Neural cell (in vitro differentiated cells): Measurements from ENCODE around the gene DLD. TPM values are rescaled to one million over a fixed set of nuclear protein-coding genes. Genes with fewer than 3 reads are reported as not detected.

Experiments
- H2AFZ ChIP-seq: fragments of 200-600, 300-800 bp; sonication (generic), shearing (Covaris generic); 2 replicates; pipeline ENCODE4 v1.6.0; 2014; ENCODE audit warnings: low read depth, mild to moderate bottlenecking, antibody characterized with exemption, low read length, moderate library complexity
- H3F3A ChIP-seq: fragments of 200-600 bp; shearing (Covaris generic); 2 replicates; pipeline ENCODE4 v1.6.1; 2016; ENCODE audit warnings: mild to moderate bottlenecking, moderate library complexity, mixed read lengths, antibody characterized with exemption, low read length; ENCODE audit not compliant: insufficient read depth, poor library complexity, severe bottlenecking
- H3K27ac ChIP-seq: fragments of 200-600, 300-800 bp; sonication (generic), shearing (Covaris generic); 2 replicates; pipeline ENCODE4 v1.5.1; 2014; ENCODE audit warnings: mild to moderate bottlenecking, low read length, moderate library complexity
- H3K27me3 ChIP-seq: fragments of 300-800, 200-600 bp; sonication (generic), shearing (Covaris generic); 2 replicates; pipeline ENCODE4 v1.6.0; 2014; ENCODE audit warnings: mild to moderate bottlenecking, low read depth, low read length, moderate library complexity; ENCODE audit not compliant: insufficient read depth
- H3K36me3 ChIP-seq: fragments of 300-800, 200-600 bp; sonication (generic), shearing (Covaris generic); 2 replicates; pipeline ENCODE4 v1.5.1; 2014; ENCODE audit warnings: mild to moderate bottlenecking, antibody characterized with exemption, low read length, moderate library complexity; ENCODE audit not compliant: insufficient read depth
- H3K4me2 ChIP-seq: fragments of 300-800, 200-600 bp; sonication (generic), shearing (Covaris generic); 2 replicates; pipeline ENCODE4 v1.6.0; 2014; ENCODE audit warnings: mild to moderate bottlenecking, low read length
- H3K4me3 ChIP-seq: fragments of 300-800, 200-600 bp; sonication (generic), shearing (Covaris generic); 2 replicates; pipeline ENCODE4 v1.5.1; 2014; ENCODE audit warnings: mild to moderate bottlenecking, low read length, moderate library complexity
- H3K79me2 ChIP-seq: fragments of 200-600 bp; shearing (Covaris generic); replicated peaks from 2 replicates; pipeline ENCODE4 v1.6.0; 2014; ENCODE audit warnings: mild to moderate bottlenecking, low read length, moderate library complexity; ENCODE audit not compliant: insufficient read depth
- H3K9ac ChIP-seq: fragments of 300-800, 200-600 bp; sonication (generic), shearing (Covaris generic); 2 replicates; pipeline ENCODE4 v1.6.1; 2016; ENCODE audit warnings: mild to moderate bottlenecking, low read length, mixed read lengths
- H3K9me2 ChIP-seq: fragments of 200-600 bp; shearing (Covaris generic); 2 replicates; pipeline ENCODE4 v1.6.1; 2016; ENCODE audit warnings: mild to moderate bottlenecking, low read length, mixed read lengths; ENCODE audit not compliant: insufficient read depth
- H3K9me3 ChIP-seq: fragments of 200-600, 300-800 bp; sonication (generic), shearing (Covaris generic); 2 replicates; pipeline ENCODE4 v1.6.1; 2016; ENCODE audit warnings: mild to moderate bottlenecking, mixed run types, low read length, moderate library complexity, mixed read lengths
- H4K20me1 ChIP-seq: fragments of 200-600 bp; shearing (Covaris generic); 2 replicates; pipeline ENCODE4 v1.6.1; 2016; ENCODE audit warnings: mild to moderate bottlenecking, mixed run types; ENCODE audit not compliant: insufficient read depth
- CTCF ChIP-seq: fragments of 450-650 bp; IDR thresholded peaks from 2 replicates; pipeline ENCODE4 v1.5.1; 2014; ENCODE audit warnings: antibody characterized with exemption, mild to moderate bottlenecking, moderate library complexity; ENCODE audit not compliant: poor library complexity, severe bottlenecking
- EP300 ChIP-seq: fragments of 450-650 bp; conservative IDR thresholded peaks from 2 replicates; pipeline ENCODE4 v1.6.1; 2014; ENCODE audit warnings: antibody characterized with exemption, mild to moderate bottlenecking, moderate library complexity; ENCODE audit not compliant: poor library complexity, severe bottlenecking
- EZH2 ChIP-seq: fragments of 200-600, 300-800 bp; shearing (Covaris generic), sonication (generic); IDR thresholded peaks from 2 replicates; pipeline ENCODE4 v1.6.1; 2014; ENCODE audit warnings: antibody characterized with exemption, low read length, borderline replicate concordance, mild to moderate bottlenecking; ENCODE audit not compliant: insufficient read depth, poor library complexity, severe bottlenecking
- MXI1 ChIP-seq: fragments of 450-650 bp; conservative IDR thresholded peaks from 2 replicates; pipeline ENCODE4 v1.6.1; 2014; ENCODE audit warnings: antibody characterized with exemption, mild to moderate bottlenecking; ENCODE audit not compliant: poor library complexity, severe bottlenecking
- POLR2AphosphoS5 ChIP-seq: IDR thresholded peaks from 2 replicates; pipeline ENCODE4 v1.6.1; 2012
- RAD21 ChIP-seq: fragments of 450-650 bp; conservative IDR thresholded peaks from 2 replicates; pipeline ENCODE4 v1.6.1; 2014; ENCODE audit warnings: antibody characterized with exemption, mild to moderate bottlenecking, moderate library complexity
- REST ChIP-seq: IDR thresholded peaks from 2 replicates; pipeline ENCODE4 v1.6.1; 2012; ENCODE audit warnings: borderline replicate concordance
- SMC3 ChIP-seq: fragments of 450-650 bp; conservative IDR thresholded peaks from 2 replicates; pipeline ENCODE4 v1.6.1; 2014; ENCODE audit warnings: antibody characterized with exemption, mild to moderate bottlenecking, moderate library complexity; ENCODE audit not compliant: poor library complexity
- TAF1 ChIP-seq: IDR thresholded peaks from 2 replicates; pipeline ENCODE4 v1.6.1; 2012; ENCODE audit warnings: low read depth
- polyA plus RNA-seq: library from polyadenylated mRNA; depleted of rRNA; stranded (reverse); fragments of >200 nt; gene quantifications from 2 replicates; pipeline ENCODE4 v1.2.3, GENCODE V29; 2014

DLD gene
- polyA plus RNA-seq, 1 donor from 2014 or later = 214 TPM

- Histone ChIP-seq H3K9me3 (no peaks in the 10 kb centered on the region), H3K9me2 (no peaks in the 10 kb centered on the region), H2AFZ (no peak overlapping the region), H3K9ac (no peak overlapping the region), H4K20me1 (no peaks in the 10 kb centered on the region), H3K4me3 (no peak overlapping the region), H3K79me2 (no peaks in the 10 kb centered on the region), H3F3A (no peaks in the 10 kb centered on the region), H3K36me3 (no peaks in the 10 kb centered on the region), H3K27me3 (no peaks in the 10 kb centered on the region), H3K4me2 (no peak overlapping the region), H3K27ac (no peak overlapping the region)
- TF ChIP-seq EP300 = no peak
- TF ChIP-seq CTCF = peak; percentile 13
- TF ChIP-seq MXI1 = no peak
- TF ChIP-seq RAD21 = no peak
Measured at GRCh38 chr7:107966711-107967110, 75.7 kb downstream of the DLD start.

- Histone ChIP-seq H3K27ac (no peak overlapping the region), H3F3A (no peaks in the 10 kb centered on the region), H3K4me3 (no peak overlapping the region), H3K9me3 (no peaks in the 10 kb centered on the region), H3K27me3 (no peaks in the 10 kb centered on the region), H4K20me1 (no peaks in the 10 kb centered on the region), H3K9me2 (no peaks in the 10 kb centered on the region), H3K79me2 (no peaks in the 10 kb centered on the region), H3K4me2 (no peak overlapping the region), H3K9ac (no peak overlapping the region), H3K36me3 (no peaks in the 10 kb centered on the region), H2AFZ (no peak overlapping the region)
- TF ChIP-seq REST (no peak), CTCF (no peak), POLR2AphosphoS5 (no peak), MXI1 (no peak), EP300 (no peak), EZH2 (no peak), TAF1 (no peak), SMC3 (no peak), RAD21 (no peak)
Measured at GRCh38 chr7:107967420-107967819, 76.4 kb downstream of the DLD start.
